ENCODE measurements around the gene HIVEP3. TPM values are rescaled to one million over a fixed set of nuclear protein-coding genes. Genes with fewer than 3 reads are reported as not detected.

Gene HIVEP3
- total and polyA plus RNA-seq, 2 donors (not counting 1 experiment from before 2014, with no cell fraction given), result 2.0 to 5.1 TPM

GRCh38 chr1:41691424-41691823 is 227.3 kb downstream of the HIVEP3 start:
- Mint-ChIP-seq H3K9me3 (ENCODE audit: insufficient read depth) (no peaks in the 10 kb centered on the region), H3K27me3 (no peaks in the 10 kb centered on the region), H3K4me3 (no peak overlapping the region), H3K27ac (no peak overlapping the region), H3K4me1 (peaks cover 12% of the 10 kb centered on the region)
- WGBS (ENCODE audit: insufficient coverage), result no CpG with 5 or more reads among the region's 2 CpGs
- ChIA-PET CTCF (no interaction called here), POLR2A (no interaction called here)
- no peak overlapping the region for H2AFZ ChIP-seq (ENCODE audit: insufficient read depth, low read depth, low read length, poor library complexity, severe bottlenecking)
- ATAC-seq (ENCODE audit: low read depth) (no peak), DNase-seq (no peak)
- peaks cover 0 to 15% of the 10 kb centered on the region in 2 donors for H3K4me1 ChIP-seq (ENCODE audit: control insufficient read depth in 2 of 2, insufficient read depth in 2 of 2, low read length in 2 of 2)
- H4K20me1 ChIP-seq (ENCODE audit: control insufficient read depth, insufficient read depth, low read length, poor library complexity, severe bottlenecking), result no peaks in the 10 kb centered on the region
- H3K4me2 ChIP-seq (replicated peaks; ENCODE audit: low read depth, low read length, poor library complexity, severe bottlenecking), result no peak overlapping the region
- TF ChIP-seq EZH2 (IDR thresholded peaks at IDR 0.05; ENCODE audit: borderline replicate concordance, insufficient read depth, low read depth, low read length, poor library complexity, severe bottlenecking), result no peak
- TF ChIP-seq, protein P1, sequence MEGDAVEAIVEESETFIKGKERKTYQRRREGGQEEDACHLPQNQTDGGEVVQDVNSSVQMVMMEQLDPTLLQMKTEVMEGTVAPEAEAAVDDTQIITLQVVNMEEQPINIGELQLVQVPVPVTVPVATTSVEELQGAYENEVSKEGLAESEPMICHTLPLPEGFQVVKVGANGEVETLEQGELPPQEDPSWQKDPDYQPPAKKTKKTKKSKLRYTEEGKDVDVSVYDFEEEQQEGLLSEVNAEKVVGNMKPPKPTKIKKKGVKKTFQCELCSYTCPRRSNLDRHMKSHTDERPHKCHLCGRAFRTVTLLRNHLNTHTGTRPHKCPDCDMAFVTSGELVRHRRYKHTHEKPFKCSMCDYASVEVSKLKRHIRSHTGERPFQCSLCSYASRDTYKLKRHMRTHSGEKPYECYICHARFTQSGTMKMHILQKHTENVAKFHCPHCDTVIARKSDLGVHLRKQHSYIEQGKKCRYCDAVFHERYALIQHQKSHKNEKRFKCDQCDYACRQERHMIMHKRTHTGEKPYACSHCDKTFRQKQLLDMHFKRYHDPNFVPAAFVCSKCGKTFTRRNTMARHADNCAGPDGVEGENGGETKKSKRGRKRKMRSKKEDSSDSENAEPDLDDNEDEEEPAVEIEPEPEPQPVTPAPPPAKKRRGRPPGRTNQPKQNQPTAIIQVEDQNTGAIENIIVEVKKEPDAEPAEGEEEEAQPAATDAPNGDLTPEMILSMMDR (IDR thresholded peaks at IDR 0.05), result no peak
- no peak overlapping the region for H3K27ac ChIP-seq (ENCODE audit: low read length in 2 of 2)
- no peaks in the 10 kb centered on the region for H3K27me3 ChIP-seq (replicated peaks in 1 of 4; ENCODE audit: control extremely low read depth in 1 of 4, control insufficient read depth in 3 of 4, insufficient read depth in 4 of 4, low read length in 3 of 4)
- no peak overlapping the region for H3K4me3 ChIP-seq (ENCODE audit: control extremely low read depth in 1 of 5, extremely low read depth in 1 of 5, insufficient read depth in 1 of 5, low read depth in 2 of 5, low read length in 4 of 5)
- H3K9ac ChIP-seq (ENCODE audit: low read length), result no peak overlapping the region
- intact Hi-C loops (cut with micrococcal nuclease), result no loop called here
- no peaks in the 10 kb centered on the region for H3K79me2 ChIP-seq (ENCODE audit: control insufficient read depth, insufficient read depth, low read length)
- no peaks in the 10 kb centered on the region for H3K9me3 ChIP-seq (ENCODE audit: control extremely low read depth in 1 of 3, control insufficient read depth in 2 of 3, insufficient read depth in 1 of 3, low read length in 2 of 3)
- H3K36me3 ChIP-seq (replicated peaks in 1 of 2; ENCODE audit: control extremely low read depth in 1 of 2, control insufficient read depth in 1 of 2, extremely low read depth in 1 of 2, insufficient read depth in 2 of 2, low read length in 1 of 2), result no peaks in the 10 kb centered on the region

GRCh38 chr1:41690331-41690730 is 228.4 kb downstream of the HIVEP3 start:
- peaks cover 0 to 15% of the 10 kb centered on the region in 2 donors for H3K4me1 ChIP-seq (ENCODE audit: control insufficient read depth in 2 of 2, insufficient read depth in 2 of 2, low read length in 2 of 2)
- Mint-ChIP-seq H3K4me1 (peaks cover 12% of the 10 kb centered on the region), H3K9me3 (ENCODE audit: insufficient read depth) (no peaks in the 10 kb centered on the region), H3K27ac (no peak overlapping the region), H3K4me3 (no peak overlapping the region), H3K27me3 (no peaks in the 10 kb centered on the region)
- no peak overlapping the region for H2AFZ ChIP-seq (ENCODE audit: insufficient read depth, low read depth, low read length, poor library complexity, severe bottlenecking)
- H3K4me3 ChIP-seq (ENCODE audit: control extremely low read depth in 1 of 5, extremely low read depth in 1 of 5, insufficient read depth in 1 of 5, low read depth in 2 of 5, low read length in 4 of 5), result no peak overlapping the region
- 100% methylated on average over 7 of the region's 8 CpGs for WGBS (ENCODE audit: insufficient coverage)
- intact Hi-C loops (cut with micrococcal nuclease), result no loop called here
- no peaks in the 10 kb centered on the region for H3K79me2 ChIP-seq (ENCODE audit: control insufficient read depth, insufficient read depth, low read length)
- H3K27me3 ChIP-seq (replicated peaks in 1 of 4; ENCODE audit: control extremely low read depth in 1 of 4, control insufficient read depth in 3 of 4, insufficient read depth in 4 of 4, low read length in 3 of 4), result no peaks in the 10 kb centered on the region
- ChIA-PET CTCF (interaction anchor here (1.2 kb wide), 1 partner anchor 23 kb away, joined by 3 read pairs; no protein-coding TSS in a partner anchor), POLR2A (no interaction called here)
- DNase-seq, result no peak
- no peak for ATAC-seq (ENCODE audit: low read depth)
- H3K27ac ChIP-seq (ENCODE audit: low read length in 2 of 2), result no peak overlapping the region
- H4K20me1 ChIP-seq (ENCODE audit: control insufficient read depth, insufficient read depth, low read length, poor library complexity, severe bottlenecking), result no peaks in the 10 kb centered on the region
- H3K9me3 ChIP-seq (ENCODE audit: control extremely low read depth in 1 of 3, control insufficient read depth in 2 of 3, insufficient read depth in 1 of 3, low read length in 2 of 3), result no peaks in the 10 kb centered on the region
- no peaks in the 10 kb centered on the region for H3K36me3 ChIP-seq (replicated peaks in 1 of 2; ENCODE audit: control extremely low read depth in 1 of 2, control insufficient read depth in 1 of 2, extremely low read depth in 1 of 2, insufficient read depth in 2 of 2, low read length in 1 of 2)
- TF ChIP-seq, protein P1 (IDR thresholded peaks at IDR 0.05), result no peak
- no peak for TF ChIP-seq EZH2 (IDR thresholded peaks at IDR 0.05; ENCODE audit: borderline replicate concordance, insufficient read depth, low read depth, low read length, poor library complexity, severe bottlenecking)
- no peak overlapping the region for H3K9ac ChIP-seq (ENCODE audit: low read length)
- H3K4me2 ChIP-seq (replicated peaks; ENCODE audit: low read depth, low read length, poor library complexity, severe bottlenecking), result no peak overlapping the region
